GM12801 (cell line): ENCODE results near the gene ZMIZ1.

Experiments
- CTCF ChIP-seq: IDR thresholded peaks from one replicate; pipeline ENCODE4 v1.5.1; 2011; ENCODE audit warnings: control low read depth; ENCODE audit not compliant: insufficient read length; ENCODE audit errors: extremely low read depth

Gene ZMIZ1

GRCh38 chr10:79277579-79278269, 209.0 kb downstream of the ZMIZ1 start:
- TF ChIP-seq CTCF = no peak

- TF ChIP-seq CTCF = no peak
Measured at GRCh38 chr10:79280956-79281355, 212.2 kb downstream of the ZMIZ1 start.

- no peak for TF ChIP-seq CTCF
Measured at GRCh38 chr10:79282388-79282787, 213.6 kb downstream of the ZMIZ1 start.

GRCh38 chr10:79283616-79284015, 214.8 kb downstream of the ZMIZ1 start:
- no peak for TF ChIP-seq CTCF

- TF ChIP-seq CTCF = no peak
Measured at GRCh38 chr10:79284158-79284871, 215.5 kb downstream of the ZMIZ1 start.

- no peak for TF ChIP-seq CTCF
Measured at GRCh38 chr10:79285315-79286197, 216.8 kb downstream of the ZMIZ1 start.

GRCh38 chr10:79286318-79286951, 217.7 kb downstream of the ZMIZ1 start:
- TF ChIP-seq CTCF = no peak
